HCT116 (cell line): ENCODE measurements around the gene FBXL5. TPM values are rescaled to one million over a fixed set of nuclear protein-coding genes. Genes with fewer than 3 reads are reported as not detected.

Source experiments
- ATAC-seq: fragments of 200-7000 bp; cut with Tn5 transposase; 2 replicates; pipeline ENCODE4 v1.9.1; 2020; ENCODE audit warnings: mild to moderate bottlenecking, moderate library complexity
- BruUV-seq: library from RNA; stranded (reverse); fragments of 400-500 nt; replicated peaks from 2 replicates; lab custom pipeline; 2021; lab: Mats Ljungman, UMichigan
- CTCF ChIA-PET: fragments of 300-600 bp; sonication (Branson Sonifier 250); formaldehyde crosslinking; loops from one replicate; lab custom pipeline; 2021; ENCODE audit warnings: antibody characterized with exemption; lab: Charles Lee
- POLR2A ChIA-PET: fragments of 300-600, 350-600 bp; sonication (Branson Sonifier 250); formaldehyde crosslinking; loops from one replicate; lab custom pipeline; 2021; ENCODE audit warnings: antibody characterized with exemption; lab: Charles Lee
- RAD21 ChIA-PET, 2 experiments: fragments of 300-600 bp; sonication (Branson Sonifier 250); formaldehyde crosslinking; loops; one replicate each; lab custom pipeline; 2023; ENCODE audit warnings: low total read pairs in 2 of 2; ENCODE audit not compliant: uncharacterized antibody in 2 of 2, unreplicated experiment in 2 of 2, low non-redundant PET in 1 of 2; lab: Charles Lee
- DNase-seq: peaks from one replicate; pipeline ENCODE4 v3.0.0-alpha.2; 2010; ENCODE audit warnings: low read depth, low spot score
- H2AFZ ChIP-seq: fragments of 200-600 bp; shearing (Covaris generic), sonication (generic); 2 replicates; pipeline ENCODE4 v1.6.1; 2017; ENCODE audit warnings: low read depth, mixed run types, mixed read lengths, antibody characterized with exemption, low read length; ENCODE audit not compliant: poor library complexity, severe bottlenecking
- H3K27ac ChIP-seq: 2 replicates; pipeline ENCODE4 v1.5.1; 2012; ENCODE audit warnings: low read depth, low read length
- H3K27me3 ChIP-seq: fragments of 200-600 bp; sonication (generic); 2 replicates; pipeline ENCODE4 v1.6.1; 2016; ENCODE audit warnings: mixed run types, low read length, mixed read lengths; ENCODE audit not compliant: insufficient read depth
- H3K36me3 ChIP-seq, 2 experiments: fragments of 200-500 bp in 1 of 2; fragments of 200-600 bp in 1 of 2; sonication (Bioruptor generic) in 1 of 2; sonication (generic) in 1 of 2; 2 replicates each; pipeline versions ENCODE4 v1.5.1 to v1.6.1; 2014 to 2016; ENCODE audit warnings: low read length in 2 of 2, inconsistent platforms in 1 of 2, mixed read lengths in 1 of 2, mixed run types in 1 of 2; ENCODE audit not compliant: insufficient read depth in 2 of 2, control insufficient read depth in 1 of 2
- H3K4me1 ChIP-seq, 2 experiments: fragments of 200-600 bp in 1 of 2; sonication (generic) in 1 of 2; 2 replicates each; pipeline versions ENCODE4 v1.5.1 to v1.6.1; 2012 to 2017; ENCODE audit warnings: low read length in 2 of 2, inconsistent platforms in 1 of 2, mild to moderate bottlenecking in 1 of 2, mixed read lengths in 1 of 2, mixed run types in 1 of 2, moderate library complexity in 1 of 2; ENCODE audit not compliant: insufficient read depth in 2 of 2, control insufficient read depth in 1 of 2
- H3K4me2 ChIP-seq: fragments of 200-600 bp; sonication (generic); 2 replicates; pipeline ENCODE4 v1.6.1; 2017; ENCODE audit warnings: mixed run types, low read length, mixed read lengths
- H3K4me3 ChIP-seq, 2 experiments: fragments of 200-600 bp in 1 of 2; sonication (generic) in 1 of 2; replicated peaks in 1 of 2; 2 replicates each; pipeline ENCODE4 v1.5.1; 2011 to 2016; ENCODE audit warnings: low read length in 2 of 2, control low read depth in 1 of 2, low read depth in 1 of 2, mild to moderate bottlenecking in 1 of 2, mixed read lengths in 1 of 2, mixed run types in 1 of 2
- H3K79me2 ChIP-seq: fragments of 200-600 bp; sonication (generic); 2 replicates; pipeline ENCODE4 v1.6.1; 2017; ENCODE audit warnings: mild to moderate bottlenecking, mixed run types, low read length, moderate library complexity, mixed read lengths; ENCODE audit not compliant: insufficient read depth
- H3K9ac ChIP-seq: fragments of 200-600 bp; sonication (generic); 2 replicates; pipeline ENCODE4 v1.6.1; 2016; ENCODE audit warnings: low read length, mixed read lengths
- H3K9me2 ChIP-seq: fragments of 200-600 bp; sonication (generic), shearing (Covaris generic); 2 replicates; pipeline ENCODE4 v1.6.1; 2017; ENCODE audit warnings: mixed run types, mild to moderate bottlenecking, moderate library complexity; ENCODE audit not compliant: insufficient read depth
- H3K9me3 ChIP-seq, 2 experiments: fragments of 200-500 bp in 1 of 2; fragments of 200-600 bp in 1 of 2; sonication (Bioruptor generic) in 1 of 2; sonication (generic) in 1 of 2; 2 replicates each; pipeline ENCODE4 v1.6.1; 2014 to 2017; ENCODE audit warnings: low read length in 2 of 2, mixed read lengths in 2 of 2, inconsistent platforms in 1 of 2, low read depth in 1 of 2, mild to moderate bottlenecking in 1 of 2, mixed run types in 1 of 2, moderate library complexity in 1 of 2; ENCODE audit not compliant: control insufficient read depth in 1 of 2, insufficient read depth in 1 of 2
- H4K20me1 ChIP-seq: fragments of 200-600 bp; sonication (generic), shearing (Covaris generic); 2 replicates; pipeline ENCODE4 v1.6.1; 2017; ENCODE audit warnings: mixed run types, mild to moderate bottlenecking, moderate library complexity; ENCODE audit not compliant: insufficient read depth
- CBX3 ChIP-seq: IDR thresholded peaks from 2 replicates; pipeline ENCODE4 v1.6.1; 2012; ENCODE audit warnings: low read depth
- CEBPB ChIP-seq: IDR thresholded peaks from 2 replicates; pipeline ENCODE4 v1.6.1; 2012; ENCODE audit warnings: low read depth
- EGR1 ChIP-seq: IDR thresholded peaks from 2 replicates; pipeline ENCODE4 v1.6.1; 2012; ENCODE audit warnings: low read depth
- EZH2 ChIP-seq: fragments of 200-600 bp; sonication (generic); IDR thresholded peaks from 2 replicates; pipeline ENCODE4 v1.6.1; 2017; ENCODE audit warnings: antibody characterized with exemption, mixed run types
- EZH2phosphoT487 ChIP-seq: fragments of 200-600 bp; IDR thresholded peaks from 2 replicates; pipeline ENCODE4 v1.6.1; 2018; ENCODE audit warnings: antibody characterized with exemption, borderline replicate concordance
- JUND ChIP-seq: IDR thresholded peaks from 2 replicates; pipeline ENCODE4 v1.6.1; 2012
- POLR2AphosphoS5 ChIP-seq: IDR thresholded peaks from 2 replicates; pipeline ENCODE4 v1.6.1; 2011; ENCODE audit warnings: mild to moderate bottlenecking, low read depth, low read length, moderate library complexity
- SIN3A ChIP-seq: IDR thresholded peaks from 2 replicates; pipeline ENCODE4 v1.6.1; 2012; ENCODE audit warnings: low read depth
- SP1 ChIP-seq: IDR thresholded peaks from 2 replicates; pipeline ENCODE4 v1.6.1; 2012; ENCODE audit warnings: low read depth
- SRF ChIP-seq: IDR thresholded peaks from 2 replicates; pipeline ENCODE4 v1.6.1; 2012; ENCODE audit warnings: low read depth
- TCF7L2 ChIP-seq: IDR thresholded peaks from 2 replicates; pipeline ENCODE4 v1.7.0; 2011; ENCODE audit warnings: borderline replicate concordance, inconsistent platforms; ENCODE audit not compliant: insufficient read depth, insufficient read length; ENCODE audit errors: extremely low read depth
- YY1 ChIP-seq: IDR thresholded peaks from 2 replicates; pipeline ENCODE4 v1.6.1; 2011; ENCODE audit warnings: low read length, low read depth, moderate library complexity, mild to moderate bottlenecking; ENCODE audit not compliant: insufficient replicate concordance; ENCODE audit errors: extremely low read depth
- intact Hi-C: fragments of 100-400 bp; cut with micrococcal nuclease; formaldehyde crosslinking; loops from 2 replicates; pipeline ENCODE4 v1.10.0; 2022
- total RNA-seq: library from RNA; stranded (reverse); gene quantifications from one replicate; pipeline ENCODE4 v1.2.1, GENCODE V29; 2021; ENCODE audit not compliant: unreplicated experiment
- TF ChIP-seq, protein P1 (sequence below), 3 experiments: fragments of 200-600 bp in 1 of 3; sonication (generic) in 1 of 3; IDR thresholded peaks in 2 of 3; conservative IDR thresholded peaks in 1 of 3; 2 replicates each; pipeline ENCODE4 v1.5.1; 2012 to 2017; ENCODE audit warnings: low read depth in 2 of 3, low read length in 2 of 3, antibody characterized with exemption in 1 of 3, borderline replicate concordance in 1 of 3, control low read depth in 1 of 3, mild to moderate bottlenecking in 1 of 3, mixed read lengths in 1 of 3, mixed run types in 1 of 3, moderate library complexity in 1 of 3; ENCODE audit not compliant: insufficient read depth in 1 of 3
- TF ChIP-seq, protein P2 (sequence below): IDR thresholded peaks from 2 replicates; pipeline ENCODE4 v1.6.1; 2011; ENCODE audit warnings: mild to moderate bottlenecking, low read length, moderate library complexity; ENCODE audit not compliant: insufficient replicate concordance; ENCODE audit errors: extremely low read depth
- TF ChIP-seq, protein P3 (sequence below): IDR thresholded peaks from 2 replicates; pipeline ENCODE4 v1.6.1; 2012; ENCODE audit warnings: low read depth

Gene FBXL5
- total RNA-seq, 1 experiment from 2014 or later = 20.6 TPM

DNA sequence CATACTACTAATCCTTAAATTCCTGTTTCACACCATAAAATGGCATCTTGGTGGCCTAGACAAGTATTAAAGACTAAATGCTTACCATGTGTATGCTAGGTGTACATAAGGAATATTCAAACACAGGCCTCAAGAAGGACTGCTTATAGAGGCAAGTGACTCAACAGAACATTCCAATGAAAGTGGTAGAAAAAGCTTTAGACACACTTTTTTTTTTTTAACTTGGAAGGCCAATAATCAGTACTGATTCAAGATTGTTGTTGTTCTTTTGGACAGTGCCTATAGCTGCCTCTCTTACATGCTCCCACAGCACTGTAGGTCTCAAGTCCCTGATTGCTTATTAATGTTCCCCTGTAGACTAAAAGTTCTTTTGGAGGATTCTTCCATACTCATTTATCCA is 77.6 kb downstream of the FBXL5 start (continued):
- TF ChIP-seq, protein P1, sequence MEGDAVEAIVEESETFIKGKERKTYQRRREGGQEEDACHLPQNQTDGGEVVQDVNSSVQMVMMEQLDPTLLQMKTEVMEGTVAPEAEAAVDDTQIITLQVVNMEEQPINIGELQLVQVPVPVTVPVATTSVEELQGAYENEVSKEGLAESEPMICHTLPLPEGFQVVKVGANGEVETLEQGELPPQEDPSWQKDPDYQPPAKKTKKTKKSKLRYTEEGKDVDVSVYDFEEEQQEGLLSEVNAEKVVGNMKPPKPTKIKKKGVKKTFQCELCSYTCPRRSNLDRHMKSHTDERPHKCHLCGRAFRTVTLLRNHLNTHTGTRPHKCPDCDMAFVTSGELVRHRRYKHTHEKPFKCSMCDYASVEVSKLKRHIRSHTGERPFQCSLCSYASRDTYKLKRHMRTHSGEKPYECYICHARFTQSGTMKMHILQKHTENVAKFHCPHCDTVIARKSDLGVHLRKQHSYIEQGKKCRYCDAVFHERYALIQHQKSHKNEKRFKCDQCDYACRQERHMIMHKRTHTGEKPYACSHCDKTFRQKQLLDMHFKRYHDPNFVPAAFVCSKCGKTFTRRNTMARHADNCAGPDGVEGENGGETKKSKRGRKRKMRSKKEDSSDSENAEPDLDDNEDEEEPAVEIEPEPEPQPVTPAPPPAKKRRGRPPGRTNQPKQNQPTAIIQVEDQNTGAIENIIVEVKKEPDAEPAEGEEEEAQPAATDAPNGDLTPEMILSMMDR (IDR thresholded peaks at IDR 0.05 in 2 of 3, conservative IDR thresholded peaks at IDR 0.05 in 1 of 3; ENCODE audit: borderline replicate concordance in 1 of 3, insufficient read depth in 1 of 3, low read depth in 2 of 3, low read length in 2 of 3) = no peak
- TF ChIP-seq, all 23 proteins: peak for 0

DNA sequence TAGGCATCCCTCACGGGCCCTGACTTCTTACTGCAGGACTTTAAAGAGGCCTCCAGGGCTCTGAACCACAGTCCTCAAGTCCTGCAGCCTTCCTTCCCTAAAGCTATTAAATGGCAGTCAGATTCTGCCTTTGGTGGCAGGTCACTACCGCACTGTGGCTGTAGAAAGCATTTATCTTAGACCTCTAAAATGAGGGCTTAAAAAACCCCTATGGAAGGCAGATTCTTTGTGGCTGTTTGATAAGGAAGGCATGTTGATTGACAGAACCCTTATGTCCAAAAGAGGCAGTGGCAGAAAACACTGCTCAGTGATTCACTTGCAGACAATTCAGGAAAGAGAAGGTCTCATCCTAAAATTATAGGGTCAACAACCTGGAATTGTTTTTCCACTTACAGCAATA is 79.2 kb downstream of the FBXL5 start:
- intact Hi-C loops = no loop called here
- POLR2A ChIA-PET = no interaction called here
- no peak overlapping the region for H3K4me2 ChIP-seq
- CTCF ChIA-PET = no interaction called here
- ATAC-seq (no peak), DNase-seq (no peak)
- H3K4me3 ChIP-seq = no peak overlapping the region
- H3K9me2 ChIP-seq = no peaks in the 10 kb centered on the region
- no peak overlapping the region for H3K27ac ChIP-seq
- BruUV-seq = no TSS peak
- H3K9ac ChIP-seq = no peak overlapping the region
- no peaks in the 10 kb centered on the region for H3K36me3 ChIP-seq
- H3K4me1 ChIP-seq = no peaks in the 10 kb centered on the region
- no peaks in the 10 kb centered on the region for H3K27me3 ChIP-seq
- no peak overlapping the region for H2AFZ ChIP-seq
- H3K9me3 ChIP-seq = no peaks in the 10 kb centered on the region
- RAD21 ChIA-PET = no interaction called here
- H4K20me1 ChIP-seq = no peaks in the 10 kb centered on the region
- H3K79me2 ChIP-seq = no peaks in the 10 kb centered on the region
- TF ChIP-seq EZH2phosphoT487 = no peak
- TF ChIP-seq JUND = no peak
- no peak for TF ChIP-seq SP1
- no peak for TF ChIP-seq CEBPB
- no peak for TF ChIP-seq YY1
- TF ChIP-seq, protein P1 (IDR thresholded peaks at IDR 0.05 in 2 of 3, conservative IDR thresholded peaks at IDR 0.05 in 1 of 3; ENCODE audit: borderline replicate concordance in 1 of 3, insufficient read depth in 1 of 3, low read depth in 2 of 3, low read length in 2 of 3) = no peak
- TF ChIP-seq POLR2AphosphoS5 = no peak
- TF ChIP-seq, protein P2, sequence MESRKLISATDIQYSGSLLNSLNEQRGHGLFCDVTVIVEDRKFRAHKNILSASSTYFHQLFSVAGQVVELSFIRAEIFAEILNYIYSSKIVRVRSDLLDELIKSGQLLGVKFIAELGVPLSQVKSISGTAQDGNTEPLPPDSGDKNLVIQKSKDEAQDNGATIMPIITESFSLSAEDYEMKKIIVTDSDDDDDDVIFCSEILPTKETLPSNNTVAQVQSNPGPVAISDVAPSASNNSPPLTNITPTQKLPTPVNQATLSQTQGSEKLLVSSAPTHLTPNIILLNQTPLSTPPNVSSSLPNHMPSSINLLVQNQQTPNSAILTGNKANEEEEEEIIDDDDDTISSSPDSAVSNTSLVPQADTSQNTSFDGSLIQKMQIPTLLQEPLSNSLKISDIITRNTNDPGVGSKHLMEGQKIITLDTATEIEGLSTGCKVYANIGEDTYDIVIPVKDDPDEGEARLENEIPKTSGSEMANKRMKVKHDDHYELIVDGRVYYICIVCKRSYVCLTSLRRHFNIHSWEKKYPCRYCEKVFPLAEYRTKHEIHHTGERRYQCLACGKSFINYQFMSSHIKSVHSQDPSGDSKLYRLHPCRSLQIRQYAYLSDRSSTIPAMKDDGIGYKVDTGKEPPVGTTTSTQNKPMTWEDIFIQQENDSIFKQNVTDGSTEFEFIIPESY = no peak
- TF ChIP-seq, protein P3, sequence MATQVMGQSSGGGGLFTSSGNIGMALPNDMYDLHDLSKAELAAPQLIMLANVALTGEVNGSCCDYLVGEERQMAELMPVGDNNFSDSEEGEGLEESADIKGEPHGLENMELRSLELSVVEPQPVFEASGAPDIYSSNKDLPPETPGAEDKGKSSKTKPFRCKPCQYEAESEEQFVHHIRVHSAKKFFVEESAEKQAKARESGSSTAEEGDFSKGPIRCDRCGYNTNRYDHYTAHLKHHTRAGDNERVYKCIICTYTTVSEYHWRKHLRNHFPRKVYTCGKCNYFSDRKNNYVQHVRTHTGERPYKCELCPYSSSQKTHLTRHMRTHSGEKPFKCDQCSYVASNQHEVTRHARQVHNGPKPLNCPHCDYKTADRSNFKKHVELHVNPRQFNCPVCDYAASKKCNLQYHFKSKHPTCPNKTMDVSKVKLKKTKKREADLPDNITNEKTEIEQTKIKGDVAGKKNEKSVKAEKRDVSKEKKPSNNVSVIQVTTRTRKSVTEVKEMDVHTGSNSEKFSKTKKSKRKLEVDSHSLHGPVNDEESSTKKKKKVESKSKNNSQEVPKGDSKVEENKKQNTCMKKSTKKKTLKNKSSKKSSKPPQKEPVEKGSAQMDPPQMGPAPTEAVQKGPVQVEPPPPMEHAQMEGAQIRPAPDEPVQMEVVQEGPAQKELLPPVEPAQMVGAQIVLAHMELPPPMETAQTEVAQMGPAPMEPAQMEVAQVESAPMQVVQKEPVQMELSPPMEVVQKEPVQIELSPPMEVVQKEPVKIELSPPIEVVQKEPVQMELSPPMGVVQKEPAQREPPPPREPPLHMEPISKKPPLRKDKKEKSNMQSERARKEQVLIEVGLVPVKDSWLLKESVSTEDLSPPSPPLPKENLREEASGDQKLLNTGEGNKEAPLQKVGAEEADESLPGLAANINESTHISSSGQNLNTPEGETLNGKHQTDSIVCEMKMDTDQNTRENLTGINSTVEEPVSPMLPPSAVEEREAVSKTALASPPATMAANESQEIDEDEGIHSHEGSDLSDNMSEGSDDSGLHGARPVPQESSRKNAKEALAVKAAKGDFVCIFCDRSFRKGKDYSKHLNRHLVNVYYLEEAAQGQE = no peak
- TF ChIP-seq SRF = no peak
- TF ChIP-seq EGR1 = no peak
- no peak for TF ChIP-seq CBX3
- TF ChIP-seq SIN3A = no peak
- TF ChIP-seq EZH2 = no peak
- TF ChIP-seq TCF7L2 = no peak
